HEK293 (cell line): ENCODE results near the gene ASAH2.
"Not testable (repeated sequence)": the region's sequence is repeated elsewhere in the genome, so short reads cannot be mapped to it uniquely, and the experiment has no call there.

Experiments used
- CTCF ChIA-PET: fragments of 350-600 bp; formaldehyde crosslinking; extraction: SDS; loops from one replicate; lab custom pipeline; 2021; ENCODE audit warnings: antibody characterized with exemption; lab: Yijun Ruan, JAX
- POLR2A ChIA-PET: fragments of 300-600 bp; formaldehyde crosslinking; extraction: SDS; loops from one replicate; lab custom pipeline; 2020; ENCODE audit warnings: antibody characterized with exemption, inconsistent platforms; lab: Yijun Ruan, JAX
- H3K27ac ChIP-seq: fragments of 200-500 bp; sonication (Bioruptor generic); 2 replicates; pipeline ENCODE4 v1.5.1; 2014; ENCODE audit warnings: low read depth, low read length, control low read depth, inconsistent platforms; ENCODE audit errors: extremely low read depth
- H3K36me3 ChIP-seq, 2 experiments: fragments of 200-500 bp in 1 of 2; sonication (Bioruptor generic) in 1 of 2; 1 replicate in 1 of 2; 2 replicates in 1 of 2; pipeline ENCODE4 v1.5.1; 2014 to 2017; ENCODE audit warnings: inconsistent platforms in 2 of 2, low read length in 2 of 2; ENCODE audit not compliant: control insufficient read depth in 2 of 2, insufficient read depth in 1 of 2
- H3K4me1 ChIP-seq: fragments of 200-500 bp; sonication (Bioruptor generic); 2 replicates; pipeline ENCODE4 v1.5.1; 2014; ENCODE audit warnings: mild to moderate bottlenecking, low read length, inconsistent platforms; ENCODE audit not compliant: control insufficient read depth, insufficient read depth
- H3K4me3 ChIP-seq: 2 replicates; pipeline ENCODE4 v1.5.1; 2011; ENCODE audit warnings: low read depth, mild to moderate bottlenecking, control low read depth, low read length, moderate library complexity
- H3K9me3 ChIP-seq: fragments of 200-500 bp; sonication (Bioruptor generic); 2 replicates; pipeline ENCODE4 v1.5.1; 2014; ENCODE audit warnings: low read depth, low read length, inconsistent platforms; ENCODE audit not compliant: control insufficient read depth, insufficient read depth
- GFI1B ChIP-seq: fragments of 450-650 bp; formaldehyde crosslinking; IDR thresholded peaks from 2 replicates; pipeline ENCODE4 v1.5.1; 2016; ENCODE audit warnings: missing biosample characterization, missing genetic modification characterization
- IKZF3 ChIP-seq: fragments of 450-650 bp; IDR thresholded peaks from 2 replicates; pipeline ENCODE4 v1.5.0; 2018; ENCODE audit warnings: missing biosample characterization, mild to moderate bottlenecking, missing genetic modification characterization, moderate library complexity
- KLF1 ChIP-seq: fragments of 450-650 bp; formaldehyde crosslinking; IDR thresholded peaks from 2 replicates; pipeline ENCODE4 v1.5.1; 2016; ENCODE audit warnings: missing biosample characterization, missing genetic modification characterization
- KLF7 ChIP-seq: fragments of 450-650 bp; formaldehyde crosslinking; IDR thresholded peaks from 2 replicates; pipeline ENCODE4 v1.5.1; 2016; ENCODE audit warnings: missing biosample characterization, missing genetic modification characterization, borderline replicate concordance
- PRDM4 ChIP-seq: fragments of 450-650 bp; formaldehyde crosslinking; IDR thresholded peaks from 2 replicates; pipeline ENCODE4 v1.5.1; 2017; ENCODE audit warnings: missing biosample characterization, missing genetic modification characterization
- SP7 ChIP-seq: fragments of 450-650 bp; formaldehyde crosslinking; IDR thresholded peaks from 2 replicates; pipeline ENCODE4 v1.5.1; 2016; ENCODE audit warnings: missing biosample characterization, missing genetic modification characterization
- ZNF10 ChIP-seq: fragments of 450-650 bp; formaldehyde crosslinking; IDR thresholded peaks from 2 replicates; pipeline ENCODE4 v1.5.1; 2017; ENCODE audit warnings: missing biosample characterization, missing genetic modification characterization
- ZNF112 ChIP-seq: fragments of 450-650 bp; formaldehyde crosslinking; IDR thresholded peaks from 2 replicates; pipeline ENCODE4 v1.5.0; 2017; ENCODE audit warnings: missing biosample characterization, missing genetic modification characterization
- ZNF580 ChIP-seq: fragments of 450-650 bp; formaldehyde crosslinking; IDR thresholded peaks from 2 replicates; pipeline ENCODE4 v1.5.1; 2016; ENCODE audit warnings: missing biosample characterization, missing genetic modification characterization
- ZNF596 ChIP-seq: fragments of 450-650 bp; IDR thresholded peaks from 2 replicates; pipeline ENCODE4 v1.5.0; 2018; ENCODE audit warnings: missing biosample characterization, mild to moderate bottlenecking, missing genetic modification characterization, moderate library complexity
- ZNF654 ChIP-seq: fragments of 450-650 bp; formaldehyde crosslinking; IDR thresholded peaks from 2 replicates; pipeline ENCODE4 v1.5.1; 2016; ENCODE audit warnings: low read depth, missing biosample characterization, missing genetic modification characterization
- ZNF768 ChIP-seq: fragments of 450-650 bp; formaldehyde crosslinking; IDR thresholded peaks from 2 replicates; pipeline ENCODE4 v1.5.1; 2018; ENCODE audit warnings: missing biosample characterization, mild to moderate bottlenecking, missing genetic modification characterization
- ZSCAN30 ChIP-seq: fragments of 450-650 bp; IDR thresholded peaks from 2 replicates; pipeline ENCODE4 v1.5.1; 2018; ENCODE audit warnings: missing biosample characterization, mild to moderate bottlenecking, missing genetic modification characterization, moderate library complexity
- ZXDB ChIP-seq: fragments of 450-650 bp; formaldehyde crosslinking; IDR thresholded peaks from 2 replicates; pipeline ENCODE4 v1.5.1; 2016; ENCODE audit warnings: missing biosample characterization, missing genetic modification characterization
- TF ChIP-seq, protein P1 (sequence below): fragments of 450-650 bp; formaldehyde crosslinking; IDR thresholded peaks from 2 replicates; pipeline ENCODE4 v1.5.1; 2016; ENCODE audit warnings: missing biosample characterization, missing genetic modification characterization

ASAH2 gene

GRCh38 chr10:50275650-50276235 is 24.4 kb upstream of the ASAH2 start:
- TF ChIP-seq ZNF654 (tag by site-specific recombination) = peak; percentile 34
- TF ChIP-seq ZNF596 (tag by site-specific recombination) = no peak
- Histone ChIP-seq H3K27ac (no peak overlapping the region), H3K36me3 (no peaks in the 10 kb centered on the region), H3K4me3 (no peak overlapping the region), H3K4me1 (no peaks in the 10 kb centered on the region), H3K9me3 (no peaks in the 10 kb centered on the region)
- ChIA-PET POLR2A (no interaction called here), CTCF (interaction anchor here (0.6 to 2.5 kb wide), 18 partner anchors 9 to 616 kb away, joined by 3 to 17 read pairs (median 3); partner anchors contain the start of gene ASAH2)

- ChIA-PET POLR2A (no interaction called here), CTCF (interaction anchor here (0.6 to 0.7 kb wide), 3 partner anchors 10 to 110 kb away, joined by 3 to 4 read pairs (median 4); no protein-coding TSS in a partner anchor)
- H3K9me3 ChIP-seq = no peaks in the 10 kb centered on the region
- no peaks in the 10 kb centered on the region for H3K36me3 ChIP-seq
- H3K4me3 ChIP-seq = no peak overlapping the region
- H3K4me1 ChIP-seq = no peaks in the 10 kb centered on the region
- no peak overlapping the region for H3K27ac ChIP-seq
- TF ChIP-seq PRDM4 (tag by site-specific recombination) (no peak), ZNF580 (tag by site-specific recombination) (no peak), ZNF768 (tag by site-specific recombination) (no peak), KLF7 (tag by site-specific recombination) (no peak), KLF1 (tag by site-specific recombination) (no peak), ZXDB (tag by site-specific recombination) (no peak), ZNF112 (no peak), SP7 (tag by site-specific recombination) (no peak)
- TF ChIP-seq, protein P1, sequence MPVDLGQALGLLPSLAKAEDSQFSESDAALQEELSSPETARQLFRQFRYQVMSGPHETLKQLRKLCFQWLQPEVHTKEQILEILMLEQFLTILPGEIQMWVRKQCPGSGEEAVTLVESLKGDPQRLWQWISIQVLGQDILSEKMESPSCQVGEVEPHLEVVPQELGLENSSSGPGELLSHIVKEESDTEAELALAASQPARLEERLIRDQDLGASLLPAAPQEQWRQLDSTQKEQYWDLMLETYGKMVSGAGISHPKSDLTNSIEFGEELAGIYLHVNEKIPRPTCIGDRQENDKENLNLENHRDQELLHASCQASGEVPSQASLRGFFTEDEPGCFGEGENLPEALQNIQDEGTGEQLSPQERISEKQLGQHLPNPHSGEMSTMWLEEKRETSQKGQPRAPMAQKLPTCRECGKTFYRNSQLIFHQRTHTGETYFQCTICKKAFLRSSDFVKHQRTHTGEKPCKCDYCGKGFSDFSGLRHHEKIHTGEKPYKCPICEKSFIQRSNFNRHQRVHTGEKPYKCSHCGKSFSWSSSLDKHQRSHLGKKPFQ (tag by site-specific recombination) = no peak
These were observed 21.2 kb upstream of the ASAH2 start for GRCh38 chr10:50272531-50272930.

- Histone ChIP-seq H3K9me3 (no peaks in the 10 kb centered on the region), H3K36me3 (no peaks in the 10 kb centered on the region), H3K4me1 (no peaks in the 10 kb centered on the region), H3K27ac (no peak overlapping the region), H3K4me3 (no peak overlapping the region)
- CTCF ChIA-PET = no interaction called here
- POLR2A ChIA-PET = no interaction called here
- TF ChIP-seq IKZF3 (tag by site-specific recombination) = no peak
- TF ChIP-seq GFI1B (tag by site-specific recombination) = no peak
- TF ChIP-seq ZNF10 (tag by site-specific recombination) = 0 out of 2 replicates have a peak, but pooled peaks have one; percentile 40
- no peak for TF ChIP-seq ZSCAN30
These were observed 20.4 kb upstream of the ASAH2 start for GRCh38 chr10:50271564-50272250.

GRCh38 chr10:50267877-50268276 is 16.6 kb upstream of the ASAH2 start:
- H3K9me3 ChIP-seq, CTCF ChIA-PET, H3K4me3 ChIP-seq, H3K27ac ChIP-seq, H3K4me1 ChIP-seq, POLR2A ChIA-PET, H3K36me3 ChIP-seq: not testable (repeated sequence)

DNA sequence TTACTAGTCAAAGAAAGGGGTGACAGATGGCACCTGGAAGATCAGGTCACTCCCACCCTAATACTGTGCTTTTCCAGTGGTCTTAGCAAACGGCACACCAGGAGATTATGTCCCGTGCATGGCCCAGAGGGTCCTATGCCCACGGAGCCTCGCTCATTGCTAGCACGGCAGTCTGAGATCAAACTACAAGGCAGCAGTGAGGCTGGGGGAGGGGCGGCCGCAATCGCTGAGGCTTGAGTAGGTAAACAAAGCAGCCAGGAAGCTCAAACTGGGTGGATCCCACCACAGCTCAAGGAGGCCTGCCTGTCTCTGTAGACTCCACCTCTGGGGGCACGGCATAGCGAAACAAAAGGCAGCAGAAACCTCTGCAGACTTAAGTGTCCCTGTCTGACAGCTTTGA is 11.3 kb upstream of the ASAH2 start:
- POLR2A ChIA-PET, H3K27ac ChIP-seq, H3K4me1 ChIP-seq, H3K36me3 ChIP-seq, H3K9me3 ChIP-seq, H3K4me3 ChIP-seq: not testable (repeated sequence)
- CTCF ChIA-PET = interaction anchor here (1.0 to 2.0 kb wide), 2 partner anchors 13 to 42 kb away, joined by 3 to 9 read pairs; no protein-coding TSS in a partner anchor
